Calu3 (cell line): Measurements from ENCODE around the gene KRTAP2-3. TPM values are rescaled to one million over a fixed set of nuclear protein-coding genes. Genes with fewer than 3 reads are reported as not detected.
"Not testable (repeated sequence)": the region's sequence is repeated elsewhere in the genome, so short reads cannot be mapped to it uniquely, and the experiment has no call there.

Experiments
- BruUV-seq: library from RNA; stranded (reverse); fragments of 400-500 nt; replicated peaks from 2 replicates; lab custom pipeline; 2021; lab: Mats Ljungman, UMichigan
- CTCF ChIA-PET: fragments of 300-600 bp; sonication (Branson Sonifier 250); formaldehyde crosslinking; loops from one replicate; lab custom pipeline; 2022; ENCODE audit warnings: antibody characterized with exemption; lab: Charles Lee
- DNase-seq: peaks from one replicate; pipeline ENCODE4 v3.0.0; 2022
- H3K27ac Mint-ChIP-seq: one replicate; pipeline ENCODE4 v1.8.0; 2022; ENCODE audit warnings: mixed read lengths; ENCODE audit not compliant: unreplicated experiment
- H3K27me3 Mint-ChIP-seq: one replicate; pipeline ENCODE4 v1.8.0; 2022; ENCODE audit warnings: mixed read lengths; ENCODE audit not compliant: unreplicated experiment
- H3K36me3 Mint-ChIP-seq: one replicate; pipeline ENCODE4 v1.8.0; 2022; ENCODE audit warnings: mild to moderate bottlenecking, moderate library complexity, mixed read lengths; ENCODE audit not compliant: insufficient read depth, unreplicated experiment
- H3K4me1 Mint-ChIP-seq: one replicate; pipeline ENCODE4 v1.8.0; 2022; ENCODE audit warnings: mild to moderate bottlenecking, low read depth, mixed read lengths; ENCODE audit not compliant: unreplicated experiment
- H3K4me3 Mint-ChIP-seq: one replicate; pipeline ENCODE4 v1.8.0; 2022; ENCODE audit warnings: mild to moderate bottlenecking, low read depth, moderate library complexity, mixed read lengths; ENCODE audit not compliant: unreplicated experiment
- H3K9me3 Mint-ChIP-seq: one replicate; pipeline ENCODE4 v1.8.0; 2022; ENCODE audit warnings: low read depth, mixed read lengths; ENCODE audit not compliant: unreplicated experiment
- intact Hi-C: fragments of 100-400 bp; cut with micrococcal nuclease; formaldehyde crosslinking; loops from one replicate; pipeline ENCODE4 v1.10.0; 2022; ENCODE audit not compliant: unreplicated experiment
- total RNA-seq: library from RNA; stranded (reverse); gene quantifications from 2 replicates; pipeline ENCODE4 v1.2.3, GENCODE V29; 2022
- TF ChIP-seq, protein P1 (sequence below): fragments of 200-600 bp; IDR thresholded peaks from one replicate; pipeline ENCODE4 v1.8.0; 2022; ENCODE audit warnings: antibody characterized with exemption; ENCODE audit not compliant: unreplicated experiment

The KRTAP2-3 gene
- total RNA-seq, 1 experiment from 2014 or later = 18.2 TPM

DNA sequence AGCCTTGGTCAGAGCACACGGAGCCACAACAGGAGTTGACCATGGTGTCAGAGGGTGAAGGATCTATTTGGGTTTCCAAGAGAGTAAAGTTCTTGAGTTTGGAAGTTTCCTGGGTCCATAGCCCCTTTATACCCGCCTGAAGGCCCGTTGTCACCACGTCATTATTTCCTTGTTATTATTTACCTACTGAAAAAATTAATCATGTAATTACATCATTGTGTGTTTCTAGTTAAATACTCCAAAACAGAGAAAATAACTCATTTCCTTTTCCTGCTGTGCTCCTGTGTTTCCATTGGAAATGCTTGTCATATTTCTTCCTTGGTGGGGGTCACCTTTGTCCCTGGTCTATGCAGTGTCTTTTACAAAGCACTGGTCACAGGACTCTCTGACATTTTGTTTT lies 38.1 kb upstream of the KRTAP2-3 start, which contains the start of gene KRTAP4-8:
KRTAP4-8 (minus strand) TSS at position 101 of the 400 bp plus-strand sequence; CDS start at position 43, 58 bp downstream.
- no peak within 1 kb of the TSS for H3K27ac Mint-ChIP-seq
- no TSS peak for BruUV-seq
- no peak within 1 kb of the TSS for H3K4me3 Mint-ChIP-seq
- CTCF ChIA-PET = no interaction called here
- H3K4me1 Mint-ChIP-seq = peaks cover 49% of the 10 kb centered on the region
- DNase-seq = no peak
- TF ChIP-seq, protein P1, sequence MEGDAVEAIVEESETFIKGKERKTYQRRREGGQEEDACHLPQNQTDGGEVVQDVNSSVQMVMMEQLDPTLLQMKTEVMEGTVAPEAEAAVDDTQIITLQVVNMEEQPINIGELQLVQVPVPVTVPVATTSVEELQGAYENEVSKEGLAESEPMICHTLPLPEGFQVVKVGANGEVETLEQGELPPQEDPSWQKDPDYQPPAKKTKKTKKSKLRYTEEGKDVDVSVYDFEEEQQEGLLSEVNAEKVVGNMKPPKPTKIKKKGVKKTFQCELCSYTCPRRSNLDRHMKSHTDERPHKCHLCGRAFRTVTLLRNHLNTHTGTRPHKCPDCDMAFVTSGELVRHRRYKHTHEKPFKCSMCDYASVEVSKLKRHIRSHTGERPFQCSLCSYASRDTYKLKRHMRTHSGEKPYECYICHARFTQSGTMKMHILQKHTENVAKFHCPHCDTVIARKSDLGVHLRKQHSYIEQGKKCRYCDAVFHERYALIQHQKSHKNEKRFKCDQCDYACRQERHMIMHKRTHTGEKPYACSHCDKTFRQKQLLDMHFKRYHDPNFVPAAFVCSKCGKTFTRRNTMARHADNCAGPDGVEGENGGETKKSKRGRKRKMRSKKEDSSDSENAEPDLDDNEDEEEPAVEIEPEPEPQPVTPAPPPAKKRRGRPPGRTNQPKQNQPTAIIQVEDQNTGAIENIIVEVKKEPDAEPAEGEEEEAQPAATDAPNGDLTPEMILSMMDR = no peak
- no peaks in the 10 kb centered on the region for H3K27me3 Mint-ChIP-seq
- H3K9me3 Mint-ChIP-seq = peaks cover 1% of the 10 kb centered on the region
- intact Hi-C loops = no loop called here
- no peaks in the 10 kb centered on the region for H3K36me3 Mint-ChIP-seq

DNA sequence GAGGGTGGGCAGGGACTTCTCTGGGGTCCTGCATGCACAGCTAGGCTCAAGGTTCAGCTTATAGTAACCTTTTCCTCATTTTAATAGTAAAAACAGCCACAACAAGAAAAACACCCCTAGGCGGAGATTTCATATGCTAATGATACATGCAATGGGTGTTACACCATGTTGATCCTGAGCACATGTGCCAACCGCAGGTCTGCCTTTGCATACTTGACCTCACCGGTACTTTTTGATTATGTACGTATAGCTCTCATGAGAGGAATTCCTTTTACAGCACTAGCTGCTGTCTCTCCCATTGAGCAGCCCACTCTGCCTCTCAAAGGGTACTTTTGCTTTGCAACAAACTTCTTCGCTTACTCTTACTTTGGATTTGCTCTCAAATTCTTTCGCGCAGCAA lies 36.1 kb upstream of the KRTAP2-3 start:
- Mint-ChIP-seq H3K27ac (no peak overlapping the region), H3K27me3 (no peaks in the 10 kb centered on the region), H3K4me3 (no peak overlapping the region), H3K4me1 (peaks cover 41% of the 10 kb centered on the region), H3K9me3 (peaks cover 3% of the 10 kb centered on the region), H3K36me3 (no peaks in the 10 kb centered on the region)
- CTCF ChIA-PET = no interaction called here
- TF ChIP-seq, protein P1 = no peak
- intact Hi-C loops = no loop called here
- BruUV-seq = no TSS peak
- no peak for DNase-seq

DNA sequence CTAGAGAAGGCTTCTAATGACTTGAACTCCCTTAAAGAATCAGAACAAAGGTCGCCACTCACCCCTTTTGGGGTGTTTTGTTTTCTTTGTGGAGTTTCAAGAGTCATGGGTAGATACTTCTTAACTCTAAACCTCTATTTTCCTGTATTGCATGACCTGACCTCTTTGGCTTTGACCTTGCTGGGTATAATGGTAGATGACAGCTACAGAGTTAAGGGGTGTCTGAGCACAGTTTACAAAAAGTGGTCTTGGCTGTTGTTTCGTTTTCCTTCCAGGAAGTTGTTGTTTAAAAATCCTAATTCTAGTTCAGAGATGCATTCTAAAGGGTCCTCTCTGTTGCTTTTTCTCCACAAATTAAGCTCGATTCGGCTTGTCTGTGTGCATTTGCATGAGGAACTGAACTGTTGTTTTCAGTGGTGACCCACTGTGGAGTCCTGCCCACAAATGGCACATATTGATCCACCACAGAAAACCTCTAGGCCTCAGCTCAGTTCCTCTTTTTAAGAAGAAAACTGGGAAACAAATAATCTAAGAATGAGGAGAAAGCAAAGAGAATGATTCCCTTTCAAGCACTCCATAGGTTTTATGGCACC lies 28.9 kb upstream of the KRTAP2-3 start:
- intact Hi-C loops, DNase-seq, BruUV-seq, H3K9me3 Mint-ChIP-seq, H3K4me3 Mint-ChIP-seq, H3K27ac Mint-ChIP-seq, H3K27me3 Mint-ChIP-seq, H3K36me3 Mint-ChIP-seq: not testable (repeated sequence)
- CTCF ChIA-PET = interaction anchor here (0.6 to 0.8 kb wide), 4 partner anchors 10 to 1127 kb away, joined by 3 to 5 read pairs (median 4); no protein-coding TSS in a partner anchor
- peaks cover 37% of the 10 kb centered on the region for H3K4me1 Mint-ChIP-seq

DNA sequence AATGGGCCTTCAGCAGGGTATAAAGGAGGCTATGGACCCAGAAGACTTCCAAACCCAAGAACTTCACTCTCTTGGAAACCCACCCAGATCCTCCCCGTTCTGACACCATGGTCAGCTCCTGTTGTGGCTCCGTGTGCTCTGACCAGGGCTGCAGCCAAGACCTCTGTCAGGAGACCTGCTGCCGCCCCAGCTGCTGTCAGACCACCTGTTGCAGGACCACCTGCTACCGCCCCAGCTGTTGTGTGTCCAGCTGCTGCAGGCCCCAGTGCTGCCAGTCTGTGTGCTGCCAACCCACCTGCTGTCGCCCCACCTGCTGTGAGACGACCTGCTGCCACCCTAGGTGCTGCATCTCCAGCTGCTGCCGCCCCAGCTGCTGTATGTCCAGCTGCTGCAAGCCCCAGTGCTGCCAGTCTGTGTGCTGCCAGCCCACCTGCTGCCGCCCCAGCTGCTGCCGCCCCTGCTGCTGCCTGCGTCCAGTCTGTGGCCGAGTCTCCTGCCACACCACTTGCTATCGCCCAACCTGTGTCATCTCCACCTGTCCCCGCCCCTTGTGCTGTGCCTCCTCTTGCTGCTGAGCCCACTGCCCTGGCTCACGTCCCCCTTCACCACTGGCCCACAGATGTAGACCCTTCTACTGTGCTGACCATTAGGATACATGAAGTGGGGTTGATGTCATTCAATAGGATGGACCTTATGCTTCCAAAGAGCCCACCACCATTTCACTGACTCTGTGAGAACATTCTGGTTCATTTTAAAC lies 24.4 kb upstream of the KRTAP2-3 start, which contains the start of gene KRTAP4-7:
KRTAP4-7 (plus strand) TSS at position 51 of the 757 bp plus-strand sequence; CDS start at position 108, 57 bp downstream.
- H3K9me3 Mint-ChIP-seq, H3K4me3 Mint-ChIP-seq, intact Hi-C loops, H3K36me3 Mint-ChIP-seq, CTCF ChIA-PET, BruUV-seq, DNase-seq, H3K27ac Mint-ChIP-seq, H3K27me3 Mint-ChIP-seq: not testable (repeated sequence)
- H3K4me1 Mint-ChIP-seq = peaks cover 38% of the 10 kb centered on the region

DNA sequence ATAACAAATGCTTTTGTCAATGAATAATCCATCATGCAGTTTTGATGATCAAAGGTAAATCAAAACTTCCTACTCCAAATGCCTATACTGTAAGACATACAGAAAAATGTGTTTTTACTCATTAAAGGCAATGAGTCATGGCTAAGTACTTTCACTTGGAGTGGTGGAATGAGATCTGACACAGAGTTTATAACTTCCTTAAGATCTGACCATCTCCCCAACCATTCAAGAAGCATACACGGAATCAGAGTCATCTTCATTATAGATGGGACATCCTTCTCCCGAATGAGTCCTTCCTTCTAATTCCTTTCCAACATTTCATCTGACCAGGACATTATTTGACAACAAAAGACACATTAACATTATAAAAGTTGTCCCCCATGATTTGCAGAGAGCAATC lies 23.5 kb upstream of the KRTAP2-3 start:
- H3K27me3 Mint-ChIP-seq, H3K36me3 Mint-ChIP-seq, DNase-seq, intact Hi-C loops, BruUV-seq, H3K27ac Mint-ChIP-seq, H3K4me3 Mint-ChIP-seq, H3K9me3 Mint-ChIP-seq: not testable (repeated sequence)
- CTCF ChIA-PET = interaction anchor here (1.0 kb wide), 1 partner anchor 13 kb away, joined by 3 read pairs; no protein-coding TSS in a partner anchor
- peaks cover 32% of the 10 kb centered on the region for H3K4me1 Mint-ChIP-seq
